Measurements from ENCODE around the gene ATP2B3. TPM values are rescaled to one million over a fixed set of nuclear protein-coding genes. Genes with fewer than 3 reads are reported as not detected.

The ATP2B3 gene
- total and polyA plus RNA-seq, 10 of the 15 experiments (the other 5 are each of a cell fraction or from before 2014, with no cell fraction given): 0.01 TPM; not detected in 9

GRCh38 chrX:153603131-153603656 is 85.8 kb downstream of the ATP2B3 start:
- H2AFZ ChIP-seq (ENCODE audit: control insufficient read depth, low read depth, low read length): no peak overlapping the region
- no peak overlapping the region for H3K9ac ChIP-seq (ENCODE audit: control insufficient read depth, insufficient read depth, low read length)
- in situ Hi-C loops (cut with MboI) (loop anchor here (10.0 kb wide), 1 partner anchor 112 kb away; no protein-coding TSS in a partner anchor), intact Hi-C loops (cut with micrococcal nuclease; ENCODE audit: unreplicated experiment) (no loop called here)
- H3K27ac ChIP-seq (ENCODE audit: control insufficient read depth, insufficient read depth): no peak overlapping the region
- H3K79me2 ChIP-seq (ENCODE audit: control insufficient read depth, insufficient read depth, low read length): peaks cover 4% of the 10 kb centered on the region; the same call in 1 of the 2 replicates
- H3K36me3 ChIP-seq (ENCODE audit: control insufficient read depth in 2 of 2, insufficient read depth in 2 of 2, low read length in 1 of 2): no peaks in the 10 kb centered on the region
- whole genome bisulfite sequencing (ENCODE audit: insufficient coverage, insufficient replicate concordance, low lambda C conversion rate, missing lambda C conversion rate): 68% methylated on average over 17 of the region's 17 CpGs
- no TSS peak for BruUV-seq (replicated peaks)
- RAD21 ChIA-PET (ENCODE audit: unreplicated experiment): no interaction called here
- DNase-seq (ENCODE audit: low read depth, low spot score) (no peak), ATAC-seq (no peak), FAIRE-seq (no peak)
- H4K20me1 ChIP-seq (ENCODE audit: control insufficient read depth, insufficient read depth): no peaks in the 10 kb centered on the region
- TF ChIP-seq, protein P1, sequence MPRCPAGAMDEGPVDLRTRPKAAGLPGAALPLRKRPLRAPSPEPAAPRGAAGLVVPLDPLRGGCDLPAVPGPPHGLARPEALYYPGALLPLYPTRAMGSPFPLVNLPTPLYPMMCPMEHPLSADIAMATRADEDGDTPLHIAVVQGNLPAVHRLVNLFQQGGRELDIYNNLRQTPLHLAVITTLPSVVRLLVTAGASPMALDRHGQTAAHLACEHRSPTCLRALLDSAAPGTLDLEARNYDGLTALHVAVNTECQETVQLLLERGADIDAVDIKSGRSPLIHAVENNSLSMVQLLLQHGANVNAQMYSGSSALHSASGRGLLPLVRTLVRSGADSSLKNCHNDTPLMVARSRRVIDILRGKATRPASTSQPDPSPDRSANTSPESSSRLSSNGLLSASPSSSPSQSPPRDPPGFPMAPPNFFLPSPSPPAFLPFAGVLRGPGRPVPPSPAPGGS (IDR thresholded peaks at IDR 0.05; ENCODE audit: borderline replicate concordance, insufficient read depth, low read depth, low read length, poor library complexity, severe bottlenecking): no peak
- no peak for TF ChIP-seq ZBED1 (IDR thresholded peaks at IDR 0.05; ENCODE audit: borderline replicate concordance)
- TF ChIP-seq SREBF1 (IDR thresholded peaks at IDR 0.05; ENCODE audit: low read length): no peak
- TF ChIP-seq CBFB (IDR thresholded peaks at IDR 0.05; ENCODE audit: low read depth): no peak
- TF ChIP-seq, protein P2, sequence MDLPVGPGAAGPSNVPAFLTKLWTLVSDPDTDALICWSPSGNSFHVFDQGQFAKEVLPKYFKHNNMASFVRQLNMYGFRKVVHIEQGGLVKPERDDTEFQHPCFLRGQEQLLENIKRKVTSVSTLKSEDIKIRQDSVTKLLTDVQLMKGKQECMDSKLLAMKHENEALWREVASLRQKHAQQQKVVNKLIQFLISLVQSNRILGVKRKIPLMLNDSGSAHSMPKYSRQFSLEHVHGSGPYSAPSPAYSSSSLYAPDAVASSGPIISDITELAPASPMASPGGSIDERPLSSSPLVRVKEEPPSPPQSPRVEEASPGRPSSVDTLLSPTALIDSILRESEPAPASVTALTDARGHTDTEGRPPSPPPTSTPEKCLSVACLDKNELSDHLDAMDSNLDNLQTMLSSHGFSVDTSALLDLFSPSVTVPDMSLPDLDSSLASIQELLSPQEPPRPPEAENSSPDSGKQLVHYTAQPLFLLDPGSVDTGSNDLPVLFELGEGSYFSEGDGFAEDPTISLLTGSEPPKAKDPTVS (IDR thresholded peaks at IDR 0.05; ENCODE audit: low read depth, low read length): no peak
- TF ChIP-seq ETV6 (conservative IDR thresholded peaks at IDR 0.05 in 1 of 2, IDR thresholded peaks at IDR 0.05 in 1 of 2; ENCODE audit: borderline replicate concordance in 1 of 2, low read depth in 1 of 2): no peak
- TF ChIP-seq ZNF592 (IDR thresholded peaks at IDR 0.05): no peak
- no peak for TF ChIP-seq RB1 (IDR thresholded peaks at IDR 0.05; ENCODE audit: borderline replicate concordance)
- TF ChIP-seq SMC3 (IDR thresholded peaks at IDR 0.05; ENCODE audit: borderline replicate concordance, low read length): no peak
- no peak for TF ChIP-seq MTA3 (IDR thresholded peaks at IDR 0.05; ENCODE audit: borderline replicate concordance, low read length)
- TF ChIP-seq SMAD5 (IDR thresholded peaks at IDR 0.05; ENCODE audit: low read depth): no peak
- no peak for TF ChIP-seq NFIC (IDR thresholded peaks at IDR 0.05; ENCODE audit: low read depth, low read length)
- no peak for TF ChIP-seq LARP7 (IDR thresholded peaks at IDR 0.05)
- TF ChIP-seq, protein P3, sequence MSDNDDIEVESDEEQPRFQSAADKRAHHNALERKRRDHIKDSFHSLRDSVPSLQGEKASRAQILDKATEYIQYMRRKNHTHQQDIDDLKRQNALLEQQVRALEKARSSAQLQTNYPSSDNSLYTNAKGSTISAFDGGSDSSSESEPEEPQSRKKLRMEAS (IDR thresholded peaks at IDR 0.05; ENCODE audit: low read depth, low read length): no peak
- TF ChIP-seq TAF1 (IDR thresholded peaks at IDR 0.05; ENCODE audit: borderline replicate concordance, low read depth, low read length): no peak
- TF ChIP-seq WRNIP1 (IDR thresholded peaks at IDR 0.05; ENCODE audit: borderline replicate concordance, low read depth, low read length): no peak
- TF ChIP-seq IKZF1 (conservative IDR thresholded peaks at IDR 0.05): no peak
- no peak for TF ChIP-seq ATF7 (IDR thresholded peaks at IDR 0.05; ENCODE audit: low read depth)
- H3K27me3 ChIP-seq (replicated peaks in 1 of 2; ENCODE audit: control insufficient read depth in 2 of 2, insufficient read depth in 2 of 2, low read length in 1 of 2): no peaks in the 10 kb centered on the region
- SMC1A ChIA-PET (ENCODE audit: uncharacterized antibody, unreplicated experiment): no interaction called here
- POLR2A ChIA-PET: no interaction called here
- no peaks in the 10 kb centered on the region; the same call in 1 of the 2 replicates for H3K4me1 ChIP-seq (ENCODE audit: control insufficient read depth, insufficient read depth, low read length)
- H3K9me3 ChIP-seq (replicated peaks; ENCODE audit: control insufficient read depth, insufficient read depth, low read length): no peaks in the 10 kb centered on the region
- CTCF ChIA-PET: no interaction called here
- no peak overlapping the region for H3K4me3 ChIP-seq
- H3K4me2 ChIP-seq (ENCODE audit: control insufficient read depth, insufficient read depth): no peak overlapping the region

Measured in GM12878 (cell line).